Activated T-cell treated with anti-CD3 and anti-CD28 coated beads, Interleukin-2, amount 50 U/mL, for 72 hours (primary cell): ENCODE measurements around the gene DCLRE1C. TPM values are rescaled to one million over a fixed set of nuclear protein-coding genes. Genes with fewer than 3 reads are reported as not detected.
"Not testable (repeated sequence)": the region's sequence is repeated elsewhere in the genome, so short reads cannot be mapped to it uniquely, and the experiment has no call there.

ENCODE experiments used
- ATAC-seq, 2 donors: fragments of 150-1000 bp; cut with Tn5 transposase; replicated peaks in 1 of 2; 2 replicates each; pipeline ENCODE4 v1.10.0; 2021; ENCODE audit warnings: moderate library complexity in 2 of 2, mild to moderate bottlenecking in 1 of 2
- DNase-seq, 2 donors: peaks; one replicate each; pipeline ENCODE4 v3.0.0; 2021 to 2022; ENCODE audit warnings: mixed read lengths in 1 of 2
- H3K27ac Mint-ChIP-seq: one replicate; pipeline ENCODE4 v1.8.0; 2022; ENCODE audit warnings: mild to moderate bottlenecking, moderate library complexity, mixed read lengths
- H3K27me3 Mint-ChIP-seq: one replicate; pipeline ENCODE4 v1.8.0; 2022; ENCODE audit warnings: low read depth, mixed read lengths
- H3K36me3 Mint-ChIP-seq, 2 donors: one replicate each; pipeline ENCODE4 v1.8.0; 2022; ENCODE audit warnings: mixed read lengths in 2 of 2, mild to moderate bottlenecking in 1 of 2; ENCODE audit not compliant: insufficient read depth in 2 of 2
- H3K4me1 Mint-ChIP-seq: one replicate; pipeline ENCODE4 v1.8.0; 2022; ENCODE audit warnings: low read depth, mixed read lengths
- H3K4me3 Mint-ChIP-seq, 2 donors: one replicate each; pipeline ENCODE4 v1.8.0; 2022; ENCODE audit warnings: mild to moderate bottlenecking in 2 of 2, mixed read lengths in 2 of 2, moderate library complexity in 2 of 2
- H3K9me3 Mint-ChIP-seq, 2 donors: one replicate each; pipeline ENCODE4 v1.8.0; 2022; ENCODE audit warnings: mixed read lengths in 2 of 2
- total RNA-seq, 2 donors: library from RNA; stranded (reverse); gene quantifications; one replicate each; pipeline ENCODE4 v1.2.3, GENCODE V29; 2022

The DCLRE1C gene
- total RNA-seq, 2 donors from 2014 or later, result 22.9 to 25.8 TPM

GRCh38 chr10:14864871-14865270, 89.0 kb downstream of the DCLRE1C start:
- peaks cover 9 to 27% of the 10 kb centered on the region in 2 donors for H3K36me3 Mint-ChIP-seq
- not testable (repeated sequence) for H3K27me3 Mint-ChIP-seq, H3K9me3 Mint-ChIP-seq, ATAC-seq, H3K27ac Mint-ChIP-seq, DNase-seq, H3K4me1 Mint-ChIP-seq, H3K4me3 Mint-ChIP-seq

- H3K27me3 Mint-ChIP-seq, H3K27ac Mint-ChIP-seq, H3K4me1 Mint-ChIP-seq, H3K4me3 Mint-ChIP-seq, H3K9me3 Mint-ChIP-seq, DNase-seq, ATAC-seq: not testable (repeated sequence)
- H3K36me3 Mint-ChIP-seq, result peaks cover 7 to 24% of the 10 kb centered on the region in 2 donors
Observed at GRCh38 chr10:14864466-14864865, 89.4 kb downstream of the DCLRE1C start.

- peaks cover 11 to 22% of the 10 kb centered on the region in 2 donors for H3K36me3 Mint-ChIP-seq
- H3K27me3 Mint-ChIP-seq, result no peaks in the 10 kb centered on the region
- H3K4me1 Mint-ChIP-seq, result no peaks in the 10 kb centered on the region
- DNase-seq (no peak), ATAC-seq (no peak)
- H3K4me3 Mint-ChIP-seq, result no peak overlapping the region
- H3K9me3 Mint-ChIP-seq, result no peaks in the 10 kb centered on the region
- H3K27ac Mint-ChIP-seq, result no peak overlapping the region
Observed at GRCh38 chr10:14860791-14861190, 93.1 kb downstream of the DCLRE1C start.

GRCh38 chr10:14859775-14860174, 94.1 kb downstream of the DCLRE1C start:
- no peaks in the 10 kb centered on the region for H3K9me3 Mint-ChIP-seq
- no peaks in the 10 kb centered on the region for H3K27me3 Mint-ChIP-seq
- no peak overlapping the region for H3K4me3 Mint-ChIP-seq
- H3K4me1 Mint-ChIP-seq, result no peaks in the 10 kb centered on the region
- ATAC-seq (no peak), DNase-seq (no peak)
- no peak overlapping the region for H3K27ac Mint-ChIP-seq
- peaks cover 12 to 25% of the 10 kb centered on the region in 2 donors for H3K36me3 Mint-ChIP-seq

- Mint-ChIP-seq H3K4me1 (no peaks in the 10 kb centered on the region), H3K36me3 (peaks cover 15 to 27% of the 10 kb centered on the region in 2 donors), H3K27me3 (no peaks in the 10 kb centered on the region), H3K9me3 (no peaks in the 10 kb centered on the region), H3K27ac (no peak overlapping the region), H3K4me3 (no peak overlapping the region)
- DNase-seq (no peak), ATAC-seq (no peak)
Observed at GRCh38 chr10:14859043-14859442, 94.9 kb downstream of the DCLRE1C start.

- Mint-ChIP-seq H3K27me3 (no peaks in the 10 kb centered on the region), H3K4me3 (no peak overlapping the region), H3K36me3 (peaks cover 15 to 29% of the 10 kb centered on the region in 2 donors), H3K4me1 (no peaks in the 10 kb centered on the region), H3K9me3 (no peaks in the 10 kb centered on the region), H3K27ac (no peak overlapping the region)
- DNase-seq, result no peak
- no peak for ATAC-seq
Observed at GRCh38 chr10:14858338-14858960, 95.4 kb downstream of the DCLRE1C start.

GRCh38 chr10:14855453-14855852, 98.4 kb downstream of the DCLRE1C start:
- Mint-ChIP-seq H3K4me1 (no peaks in the 10 kb centered on the region), H3K27me3 (no peaks in the 10 kb centered on the region), H3K4me3 (no peak overlapping the region), H3K36me3 (peaks cover 10 to 22% of the 10 kb centered on the region in 2 donors), H3K9me3 (no peaks in the 10 kb centered on the region), H3K27ac (peak overlapping the region; percentile 63)
- no peak for ATAC-seq
- no peak for DNase-seq

GRCh38 chr10:14852236-14852635, 101.7 kb downstream of the DCLRE1C start:
- DNase-seq (no peak), ATAC-seq (no peak)
- no peak overlapping the region for H3K4me3 Mint-ChIP-seq
- peaks cover 4 to 18% of the 10 kb centered on the region in 2 donors for H3K36me3 Mint-ChIP-seq
- no peaks in the 10 kb centered on the region for H3K9me3 Mint-ChIP-seq
- no peaks in the 10 kb centered on the region for H3K27me3 Mint-ChIP-seq
- no peaks in the 10 kb centered on the region for H3K4me1 Mint-ChIP-seq
- no peak overlapping the region for H3K27ac Mint-ChIP-seq

Other genes starting within 250 kb of the DCLRE1C start
- 100 to 1,000 TPM; 163 to 180 TPM for gene FAM107B, start 179.2 kb downstream of the DCLRE1C start, total RNA-seq
- 1 to 10 TPM; 2.9 to 3.2 TPM for gene CDNF, start 116.1 kb downstream of the DCLRE1C start, total RNA-seq
- gene HSPA14, start 115.8 kb downstream of the DCLRE1C start, total RNA-seq, result 10 to 100 TPM; 22.3 to 32.0 TPM
- 10 to 100 TPM; 19.8 to 26.3 TPM for gene MSANTD7, start 115.8 kb downstream of the DCLRE1C start, total RNA-seq
- gene SUV39H2, start 75.2 kb downstream of the DCLRE1C start, total RNA-seq, result 10 to 100 TPM; 16.9 to 18.5 TPM
- 1 to 10 TPM in 1 of 2 donors, not detected in 1; 2.4 TPM for gene MEIG1, start 5.3 kb upstream of the DCLRE1C start, total RNA-seq
- 1 to 10 TPM; 3.5 to 3.8 TPM for gene OLAH, start 89.8 kb upstream of the DCLRE1C start, total RNA-seq
- gene ACBD7, start 134.7 kb upstream of the DCLRE1C start, total RNA-seq, result 1 to 10 TPM; 2.5 to 5.5 TPM
- gene RPP38, start 143.3 kb upstream of the DCLRE1C start, total RNA-seq, result 10 to 100 TPM; 17.7 to 21.0 TPM
- 10 to 100 TPM; 24.4 to 35.2 TPM for gene NMT2, start 214.6 kb upstream of the DCLRE1C start, total RNA-seq